IPS DF 19.7 (cell line): Measurements from ENCODE around the gene ADCY2.

ENCODE experiments used
- DNase-seq: peaks from one replicate; pipeline ENCODE4 v3.0.0-alpha.2; 2013; ENCODE audit warnings: low read depth, low spot score

Gene ADCY2

GRCh38 chr5:7824995-7825394, 429.1 kb downstream of the ADCY2 start:
- DNase-seq, result no peak

GRCh38 chr5:7825630-7826029, 429.7 kb downstream of the ADCY2 start:
- no peak for DNase-seq

- no peak for DNase-seq
Observed at GRCh38 chr5:7827610-7828009, 431.7 kb downstream of the ADCY2 start.

- no peak for DNase-seq
Observed at GRCh38 chr5:7828269-7828668, 432.3 kb downstream of the ADCY2 start.

- DNase-seq, result no peak
Observed at GRCh38 chr5:7834982-7835381, 439.0 kb downstream of the ADCY2 start.

GRCh38 chr5:7837403-7837802, 441.5 kb downstream of the ADCY2 start:
- DNase-seq, result no peak

GRCh38 chr5:7842531-7842930, 446.6 kb downstream of the ADCY2 start:
- DNase-seq, result no peak

GRCh38 chr5:7844901-7845300, 449.0 kb downstream of the ADCY2 start:
- no peak for DNase-seq

GRCh38 chr5:7845557-7845956, 449.6 kb downstream of the ADCY2 start:
- DNase-seq, result no peak

- no peak for DNase-seq
Observed at GRCh38 chr5:7846327-7846726, 450.4 kb downstream of the ADCY2 start.

GRCh38 chr5:7848296-7848695, 452.4 kb downstream of the ADCY2 start:
- DNase-seq, result no peak

GRCh38 chr5:7849681-7850394, 453.9 kb downstream of the ADCY2 start:
- DNase-seq, result no peak

GRCh38 chr5:7850395-7851239, 454.7 kb downstream of the ADCY2 start, which contains the start of gene CFAP90:
TSS of gene CFAP90 (minus strand) at chr5:7851133. CDS start at chr5:7851021, 112 bp downstream.
- DNase-seq, result peak; percentile 42

- DNase-seq, result no peak
Observed at GRCh38 chr5:7851240-7851592, 455.3 kb downstream of the ADCY2 start.

- DNase-seq, result no peak
Observed at GRCh38 chr5:7851617-7852289, 455.8 kb downstream of the ADCY2 start.

GRCh38 chr5:7852542-7852941, 456.6 kb downstream of the ADCY2 start:
- no peak for DNase-seq

- DNase-seq, result no peak
Observed at GRCh38 chr5:7852988-7853387, 457.1 kb downstream of the ADCY2 start.

- no peak for DNase-seq
Observed at GRCh38 chr5:7855611-7856010, 459.7 kb downstream of the ADCY2 start.

GRCh38 chr5:7856855-7857254, 460.9 kb downstream of the ADCY2 start:
- no peak for DNase-seq

- DNase-seq, result no peak
Observed at GRCh38 chr5:7857361-7857760, 461.4 kb downstream of the ADCY2 start.

GRCh38 chr5:7857926-7858632, 462.1 kb downstream of the ADCY2 start:
- no peak for DNase-seq

- DNase-seq, result no peak
Observed at GRCh38 chr5:7866196-7866595, 470.3 kb downstream of the ADCY2 start.
